NCI-H446 treated with DMSO at 0.1 percent for 48 hours (cell line): ENCODE data around the gene PLXNB2.
"Not testable (repeated sequence)": the region's sequence is repeated elsewhere in the genome, so short reads cannot be mapped to it uniquely, and the experiment has no call there.

Experiments
- DNase-seq: peaks from one replicate; lab custom pipeline; 2025; lab: John Stamatoyannopoulos, UW

The PLXNB2 gene

GRCh38 chr22:50306753-50307749 lies at the start of gene PLXNB2:
Gene PLXNB2, minus strand, starts transcription at chr22:50307646. Its CDS starts 17,062 bp downstream, at chr22:50290584.
- peak; percentile 47 for DNase-seq

GRCh38 chr22:50357222-50357621 lies 49.8 kb upstream of the PLXNB2 start:
- no peak for DNase-seq

- DNase-seq, result no peak
Measured at GRCh38 chr22:50356186-50356585, 48.7 kb upstream of the PLXNB2 start.

- DNase-seq, result no peak
Measured at GRCh38 chr22:50348058-50348457, 40.6 kb upstream of the PLXNB2 start.

GRCh38 chr22:50347157-50347556 lies 39.7 kb upstream of the PLXNB2 start:
- DNase-seq, result no peak

- DNase-seq, result no peak
Measured at GRCh38 chr22:50346470-50346869, 39.0 kb upstream of the PLXNB2 start.

GRCh38 chr22:50343541-50343935 lies 36.1 kb upstream of the PLXNB2 start:
- no peak for DNase-seq

GRCh38 chr22:50342651-50343540 lies 35.5 kb upstream of the PLXNB2 start, which contains the start of gene PPP6R2:
Gene PPP6R2, plus strand, starts transcription at chr22:50343327. Its CDS starts 50,582 bp downstream, at chr22:50393909.
- DNase-seq, result peak; percentile 53

GRCh38 chr22:50341977-50342650 lies 34.7 kb upstream of the PLXNB2 start:
- DNase-seq, result peak; percentile 63

GRCh38 chr22:50339945-50340879 lies 32.8 kb upstream of the PLXNB2 start:
- no peak for DNase-seq

GRCh38 chr22:50338860-50339462 lies 31.5 kb upstream of the PLXNB2 start:
- no peak for DNase-seq

- no peak for DNase-seq
Measured at GRCh38 chr22:50338042-50338573, 30.7 kb upstream of the PLXNB2 start.

GRCh38 chr22:50337262-50338041 lies 30.0 kb upstream of the PLXNB2 start:
- no peak for DNase-seq

- not testable (repeated sequence) for DNase-seq
Measured at GRCh38 chr22:50334433-50334832, 27.0 kb upstream of the PLXNB2 start.

- no peak for DNase-seq
Measured at GRCh38 chr22:50329236-50329635, 21.8 kb upstream of the PLXNB2 start.

- DNase-seq, result no peak
Measured at GRCh38 chr22:50327711-50328019, 20.2 kb upstream of the PLXNB2 start.

GRCh38 chr22:50326956-50327710 lies 19.7 kb upstream of the PLXNB2 start, which contains the start of gene DENND6B:
Gene DENND6B, minus strand, starts transcription at chr22:50327012. Its CDS starts 24 bp downstream, at chr22:50326988.
- DNase-seq, result peak; percentile 62

- DNase-seq, result no peak
Measured at GRCh38 chr22:50326225-50326955, 18.9 kb upstream of the PLXNB2 start.
